Measurements from ENCODE around the gene SRCIN1.

SRCIN1 gene

DNA sequence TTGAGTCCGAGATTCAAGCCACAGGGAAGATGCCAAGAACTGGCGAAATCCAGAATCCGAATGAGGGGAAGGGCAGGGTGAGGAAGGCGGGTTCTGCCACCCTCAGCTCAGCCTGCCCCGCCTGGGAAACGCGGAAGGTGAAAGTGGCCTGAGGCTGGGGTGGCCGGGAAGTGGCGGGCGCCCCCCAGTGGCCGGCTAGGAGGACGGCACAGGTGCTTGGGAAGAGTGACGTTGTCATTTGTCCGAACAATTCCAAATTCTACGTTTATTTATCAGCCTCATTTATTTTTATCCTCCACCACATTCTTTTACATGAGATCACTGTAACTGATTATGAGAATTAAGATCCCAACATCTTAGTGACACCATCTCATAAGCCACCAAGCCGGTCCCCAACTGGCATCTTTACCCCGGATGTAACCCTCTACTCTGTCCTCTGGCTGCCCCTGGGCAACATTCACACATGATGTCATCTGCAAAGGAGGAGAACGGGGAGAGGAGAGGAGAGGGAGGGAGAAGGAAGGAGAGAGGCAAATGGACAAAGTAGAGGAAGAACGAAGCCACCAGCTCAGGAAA, 21.3 kb downstream of the SRCIN1 start:
- no peak for FAIRE-seq
- DNase-seq (ENCODE audit: extremely low spot score, insufficient read length, low read depth) = peak; percentile 66

DNA sequence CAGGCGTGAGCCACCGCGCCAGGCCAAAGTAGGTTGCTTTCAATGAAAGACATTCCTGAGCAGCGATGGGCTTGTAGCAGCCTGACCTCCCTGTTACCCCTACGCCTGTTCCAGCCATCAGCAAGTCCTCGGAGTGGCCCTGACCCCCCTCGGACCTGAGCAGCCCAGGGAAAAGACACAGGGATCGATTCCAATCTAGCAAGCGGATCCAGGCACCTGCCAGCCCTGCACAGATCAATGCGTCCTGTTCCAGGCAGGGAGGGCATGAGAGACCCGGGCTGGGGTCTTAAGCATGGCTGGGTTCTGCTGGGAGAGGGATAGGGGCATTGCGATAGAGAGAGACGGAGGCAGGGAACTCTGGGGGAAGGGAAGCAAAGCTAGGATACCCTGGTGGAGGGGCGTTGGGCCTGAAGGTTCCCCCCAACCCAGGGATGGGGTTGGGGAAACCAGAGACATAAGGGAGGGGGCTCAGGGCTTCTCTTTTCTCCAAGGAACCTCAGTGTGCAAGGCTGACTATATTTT, 21.9 kb downstream of the SRCIN1 start:
- DNase-seq (ENCODE audit: extremely low spot score, insufficient read length, low read depth) (no peak), FAIRE-seq (no peak)

DNA sequence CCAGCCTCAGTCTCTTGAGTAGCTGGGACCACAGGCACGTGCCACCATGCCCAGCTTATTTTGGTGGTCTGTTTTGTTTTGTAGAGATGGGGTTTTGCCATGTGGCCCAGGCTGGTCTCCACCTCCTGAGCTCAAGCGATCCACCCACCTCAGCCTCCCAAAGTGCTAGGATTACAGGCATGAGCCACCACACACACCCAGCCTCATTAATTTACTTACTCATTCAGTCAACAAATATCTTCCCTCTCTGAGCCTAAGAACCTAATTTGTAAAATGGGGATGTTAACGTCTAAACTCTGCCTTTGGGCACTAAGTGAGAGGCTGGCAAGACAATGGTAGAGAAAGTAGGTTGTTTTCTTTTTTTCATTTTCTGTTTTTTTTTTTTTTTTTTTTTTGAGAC, 22.6 kb downstream of the SRCIN1 start:
- FAIRE-seq = no peak

DNA sequence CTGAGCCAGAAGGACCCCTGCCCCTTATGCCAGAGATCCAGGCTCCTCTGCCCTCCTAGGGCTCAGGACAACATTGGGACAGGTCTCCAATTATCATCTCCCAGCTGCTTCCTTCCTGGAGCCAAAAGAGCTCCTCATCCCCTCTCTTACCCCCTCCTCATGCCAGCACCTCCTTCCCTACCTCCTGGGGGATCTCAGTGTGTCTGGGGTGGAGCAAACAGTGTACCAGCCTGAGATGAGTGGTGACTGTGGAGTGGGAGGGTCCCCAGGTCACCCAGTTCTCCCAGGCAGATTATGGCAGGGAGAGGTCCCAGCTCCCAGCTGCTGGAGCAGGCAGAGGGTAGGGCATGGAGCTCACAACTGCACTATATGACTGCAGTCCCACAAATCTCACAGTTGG, 23.7 kb downstream of the SRCIN1 start:
- FAIRE-seq = no peak

More for the DNA sequence above, 22.6 kb downstream of the SRCIN1 start:
- DNase-seq (ENCODE audit: extremely low spot score, insufficient read length, low read depth) = no peak

DNA sequence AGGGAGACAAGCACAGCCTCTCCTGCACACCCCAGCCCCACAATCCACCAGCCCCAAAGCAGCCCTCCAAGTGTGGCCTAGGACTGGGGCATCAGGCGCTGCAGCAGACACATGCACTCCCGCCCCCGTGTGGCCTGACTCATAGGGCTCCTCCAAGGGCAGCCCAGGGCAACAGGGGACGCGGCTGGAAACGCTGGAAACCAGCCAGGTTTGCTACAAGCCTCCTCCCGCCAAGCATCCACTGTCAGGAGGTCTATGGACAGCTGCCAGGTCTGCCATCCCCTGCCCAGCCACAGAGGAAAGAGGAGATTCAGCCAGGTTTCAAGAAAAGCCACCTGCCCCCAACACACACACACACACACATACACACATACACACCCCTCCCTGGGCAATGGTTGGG, 25.8 kb downstream of the SRCIN1 start:
- no peak for FAIRE-seq
- no peak for DNase-seq (ENCODE audit: extremely low spot score, insufficient read length, low read depth)

More for the DNA sequence above, 23.7 kb downstream of the SRCIN1 start:
- no peak for DNase-seq (ENCODE audit: extremely low spot score, insufficient read length, low read depth)

DNA sequence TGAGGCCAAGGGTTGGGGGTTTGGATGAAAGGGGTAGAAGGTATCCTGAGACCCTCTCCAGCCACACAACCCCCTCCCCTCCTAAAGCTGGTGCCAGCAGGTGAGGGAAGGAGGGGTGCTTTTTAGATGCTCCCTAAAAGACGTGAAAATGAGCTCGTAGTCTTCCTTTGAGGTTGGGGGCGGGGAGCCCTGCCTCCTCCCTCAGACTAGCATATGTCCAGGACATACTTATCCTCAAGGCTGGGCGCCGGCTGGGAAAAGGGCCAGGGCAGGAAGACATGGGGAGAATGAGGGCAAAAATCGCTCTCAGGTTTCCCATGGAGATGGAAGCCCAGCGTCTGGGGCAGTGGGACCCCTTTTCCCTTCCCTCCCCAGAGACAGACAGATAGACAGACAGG, 26.7 kb downstream of the SRCIN1 start:
- DNase-seq (ENCODE audit: extremely low spot score, insufficient read length, low read depth) (no peak), FAIRE-seq (no peak)

DNA sequence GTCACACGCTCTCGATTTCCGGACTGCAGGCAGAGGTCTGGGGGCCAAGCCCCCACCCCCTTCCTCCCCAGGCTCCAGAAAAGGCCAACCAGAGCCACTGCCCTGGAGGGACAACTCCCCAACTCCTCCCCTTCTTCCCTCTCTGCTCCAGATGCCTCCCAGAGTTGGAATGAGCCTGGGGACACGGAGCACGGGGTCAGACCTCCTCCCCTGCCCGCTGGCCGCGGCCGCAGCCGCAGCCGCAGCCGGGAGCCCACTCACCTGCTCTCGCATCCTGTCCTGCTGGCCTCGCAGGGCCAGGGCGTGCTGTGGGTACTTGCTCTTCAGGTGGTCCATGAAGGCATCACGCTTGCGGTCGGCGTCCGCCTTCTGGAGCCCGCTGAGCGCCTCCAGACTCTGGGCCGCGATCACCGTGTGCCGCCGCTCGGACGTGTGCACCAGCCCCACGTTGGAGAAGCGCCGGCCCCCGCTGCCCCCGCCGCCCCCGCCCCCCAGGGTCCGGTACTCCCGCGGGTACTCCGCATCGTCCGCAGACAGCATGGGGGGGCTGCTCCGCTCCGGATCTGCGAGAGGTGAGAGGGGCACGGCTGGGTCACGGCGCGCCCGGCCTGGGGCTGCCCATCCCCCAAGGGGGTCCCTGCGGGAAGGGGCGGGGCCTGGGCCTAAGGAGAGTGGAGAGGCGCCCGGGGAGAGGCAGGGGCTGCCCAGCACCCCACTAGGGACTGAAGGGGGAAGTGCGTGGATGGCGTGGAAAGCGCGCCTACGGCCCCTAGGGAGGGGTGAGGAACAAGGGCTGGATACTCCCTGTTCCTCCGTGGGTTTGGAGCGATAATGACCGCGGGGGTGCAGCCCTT, 27.3 kb downstream of the SRCIN1 start:
- DNase-seq (ENCODE audit: extremely low spot score, insufficient read length, low read depth) = no peak
- FAIRE-seq = no peak

DNA sequence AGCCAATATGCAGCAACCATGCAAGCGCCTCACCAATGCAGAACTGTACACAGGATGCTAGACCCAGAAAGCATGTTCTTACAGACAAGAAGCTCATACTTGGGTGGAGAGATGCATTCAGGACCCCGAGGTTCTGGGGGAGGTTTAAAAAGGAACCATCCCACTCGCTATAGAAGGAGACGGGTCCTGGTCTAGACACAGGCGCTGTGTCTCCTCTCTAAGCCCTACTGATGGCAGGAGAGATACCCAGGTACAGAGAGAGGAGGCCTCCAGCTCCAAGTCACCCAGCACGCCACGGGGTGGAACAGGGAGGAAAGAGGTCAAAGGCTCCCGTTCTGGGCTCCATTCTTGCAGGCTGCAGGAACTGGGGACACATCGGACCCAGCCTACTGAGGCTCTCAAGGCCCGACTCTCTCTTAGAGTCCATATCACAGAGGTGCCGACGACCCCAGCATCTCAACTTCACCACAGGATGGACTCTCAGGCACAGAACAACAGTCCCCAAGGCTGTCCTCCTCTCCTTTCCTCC, 28.0 kb downstream of the SRCIN1 start:
- FAIRE-seq = no peak

DNA sequence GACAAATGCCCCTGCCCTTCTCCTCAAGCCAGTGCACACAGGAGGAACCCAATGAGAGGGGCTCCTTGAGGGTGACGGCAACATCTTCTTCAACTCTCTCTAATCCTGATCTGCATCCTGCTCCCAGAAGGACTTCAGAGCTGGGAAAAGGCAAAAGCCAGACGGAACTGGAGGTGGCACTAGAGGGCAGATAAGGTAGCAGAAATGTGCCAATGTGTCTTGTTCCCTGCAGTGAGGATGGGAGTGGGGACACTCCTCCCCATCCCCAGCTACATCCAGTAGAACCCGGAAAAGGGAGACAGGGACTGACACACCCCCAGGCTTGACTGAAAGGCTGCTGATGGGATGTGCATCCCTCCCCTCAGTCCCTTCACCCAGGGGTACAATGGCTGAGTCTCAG, 28.5 kb downstream of the SRCIN1 start:
- DNase-seq (ENCODE audit: extremely low spot score, insufficient read length, low read depth) = no peak
- FAIRE-seq = no peak

More for the DNA sequence above, 28.0 kb downstream of the SRCIN1 start:
- no peak for DNase-seq (ENCODE audit: extremely low spot score, insufficient read length, low read depth)

DNA sequence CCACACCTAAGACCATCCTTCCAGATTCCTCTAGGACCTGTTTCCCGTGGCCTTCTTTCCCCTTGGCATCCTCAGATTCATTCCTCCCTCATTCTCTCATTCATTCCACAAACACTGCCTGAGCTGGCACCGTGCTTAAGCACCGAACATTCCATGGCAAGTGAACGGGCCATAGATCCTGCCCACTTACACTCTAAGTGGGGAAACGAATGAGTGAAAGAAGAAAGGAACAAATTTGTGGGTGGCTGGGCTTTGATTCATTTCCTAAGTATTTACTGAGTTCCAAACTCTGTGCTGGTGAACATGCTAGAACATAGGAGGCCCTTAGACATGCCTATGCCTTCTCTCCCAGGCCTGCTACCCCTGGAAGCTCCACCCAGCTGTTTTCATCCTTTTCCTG, 30.0 kb downstream of the SRCIN1 start:
- DNase-seq (ENCODE audit: extremely low spot score, insufficient read length, low read depth) (no peak), FAIRE-seq (no peak)

DNA sequence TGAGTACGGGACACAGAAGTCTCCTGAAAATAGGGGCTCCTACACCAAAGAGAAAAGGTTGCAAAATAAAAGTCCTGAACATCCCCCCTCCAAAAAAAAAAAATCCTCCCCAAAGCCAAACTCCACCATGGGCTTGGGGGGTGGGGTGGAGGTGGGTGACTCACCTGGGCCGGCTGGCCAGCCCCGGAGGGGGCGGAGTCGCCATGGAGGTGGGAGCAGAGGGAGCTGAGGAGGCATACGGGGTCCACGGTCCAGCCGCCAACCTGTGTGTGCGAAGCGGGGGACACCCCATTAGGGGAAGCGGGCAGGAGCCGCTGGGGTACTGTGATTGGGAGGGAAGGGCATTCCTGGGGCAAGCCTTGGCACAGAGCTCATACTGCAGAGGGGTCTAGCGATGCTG, 31.0 kb downstream of the SRCIN1 start:
- FAIRE-seq (no peak), DNase-seq (ENCODE audit: extremely low spot score, insufficient read length, low read depth) (no peak)

DNA sequence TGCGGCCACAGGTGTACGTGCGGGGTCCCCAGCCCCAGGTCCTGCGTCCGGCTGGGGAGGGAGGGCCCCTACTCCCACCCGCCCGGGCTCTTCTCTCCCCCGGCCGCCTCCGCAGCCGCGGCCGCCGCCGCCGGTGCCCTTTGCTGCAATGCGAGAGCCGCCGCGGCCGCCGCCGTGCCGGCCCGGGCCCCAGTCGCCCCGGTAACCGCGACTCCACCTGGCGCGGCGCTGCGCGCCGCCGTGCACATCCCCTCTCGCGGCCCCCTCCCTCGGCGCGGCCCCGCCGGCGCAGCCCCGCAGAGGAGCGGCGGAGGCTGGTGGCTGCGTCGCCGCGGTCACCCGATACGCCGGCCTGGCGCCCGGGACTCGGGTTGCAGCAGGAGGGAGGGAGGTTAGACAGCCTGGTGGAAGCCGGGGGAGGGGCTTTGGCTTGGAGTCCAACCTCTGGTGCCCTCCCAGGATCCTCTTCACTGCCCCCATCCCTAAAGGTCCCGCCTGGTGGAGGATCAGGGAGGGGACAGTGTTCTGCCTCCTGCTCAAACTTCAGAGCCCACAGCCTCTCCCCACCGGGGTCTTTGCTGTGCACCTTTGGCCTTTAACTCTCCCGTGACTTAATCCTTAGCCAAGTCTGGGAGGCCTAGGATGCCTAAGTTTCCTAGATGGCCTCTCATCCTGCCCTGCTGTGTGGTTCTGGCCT, 32.9 kb downstream of the SRCIN1 start:
- no peak for FAIRE-seq
- DNase-seq (ENCODE audit: extremely low spot score, insufficient read length, low read depth) = no peak

DNA sequence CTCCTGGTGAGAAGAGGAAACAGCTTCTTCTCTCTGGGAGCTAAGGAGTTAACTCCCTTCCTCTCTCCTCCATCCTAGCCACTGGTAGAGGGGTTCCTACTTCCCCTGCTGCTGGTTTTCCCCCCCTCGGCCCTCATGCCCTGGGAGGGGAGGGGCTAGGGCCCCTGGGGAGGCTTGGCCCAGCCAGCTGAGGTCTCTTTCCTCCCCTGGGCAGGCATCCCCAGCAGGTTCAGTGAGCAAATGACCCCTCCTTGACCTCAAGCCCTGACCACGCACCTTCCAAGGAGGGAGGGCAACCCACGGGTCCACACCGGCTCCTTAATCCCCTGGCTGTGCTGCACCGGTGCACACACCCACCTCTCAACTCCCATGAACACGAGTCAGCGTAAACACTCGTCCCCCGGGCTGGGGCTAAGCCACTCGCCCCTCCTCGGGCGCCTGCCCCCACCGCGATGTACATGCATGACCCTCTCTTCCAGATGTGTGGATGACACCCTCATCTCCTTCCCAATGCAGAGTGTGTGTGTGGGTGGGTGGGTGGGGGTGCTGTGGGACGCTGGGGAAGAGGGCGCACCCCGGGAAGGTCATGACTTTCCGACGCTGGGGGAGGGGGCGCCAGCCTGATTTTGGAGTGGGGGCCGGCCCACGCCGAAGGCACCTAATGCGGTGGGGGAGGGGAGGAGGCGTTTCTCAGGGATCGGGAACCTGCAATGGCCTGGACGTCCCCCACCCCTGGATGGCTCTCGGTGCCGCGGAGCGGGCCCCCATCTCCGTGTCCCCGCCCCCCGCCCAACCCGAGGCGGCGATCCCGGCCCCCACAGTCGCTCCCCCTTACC, 33.7 kb downstream of the SRCIN1 start:
- FAIRE-seq (no peak), DNase-seq (ENCODE audit: extremely low spot score, insufficient read length, low read depth) (no peak)

DNA sequence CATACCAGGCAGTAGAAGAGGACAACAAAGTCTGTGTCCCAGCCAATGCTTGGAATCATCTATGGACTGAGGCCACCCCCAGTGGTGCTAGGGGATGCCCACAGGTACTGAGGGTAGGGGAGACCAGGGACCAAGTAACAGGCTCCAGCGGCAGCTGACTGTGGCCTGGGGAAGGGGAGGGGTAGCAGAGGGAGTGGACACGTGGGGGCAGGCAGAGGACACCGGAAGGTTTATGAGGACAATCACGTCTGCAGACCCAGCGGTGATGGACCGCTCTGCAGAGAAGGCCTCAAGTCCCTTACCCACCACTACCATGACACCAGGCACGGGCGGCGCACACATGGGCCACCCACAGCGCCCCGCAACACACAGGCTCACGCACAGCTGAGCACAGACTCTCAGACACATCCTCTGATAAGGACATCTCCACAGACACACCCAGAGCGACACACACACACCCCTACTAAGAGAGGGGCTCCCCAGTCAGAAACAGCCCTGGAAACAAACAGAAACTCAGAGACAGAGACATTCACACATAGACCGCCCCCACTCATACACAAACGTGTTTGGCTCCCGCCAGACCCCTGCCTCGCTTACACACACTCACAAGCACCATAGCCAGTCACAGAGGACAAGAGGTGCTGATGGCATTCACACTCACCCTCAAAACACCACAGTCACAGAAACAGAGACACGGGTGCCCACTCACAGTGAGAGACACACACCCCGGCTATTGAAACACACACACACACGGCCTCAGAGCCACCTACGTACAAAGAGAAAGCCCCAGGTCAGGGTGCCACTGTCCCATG, 35.8 kb downstream of the SRCIN1 start:
- DNase-seq (ENCODE audit: extremely low spot score, insufficient read length, low read depth) (no peak), FAIRE-seq (no peak)

DNA sequence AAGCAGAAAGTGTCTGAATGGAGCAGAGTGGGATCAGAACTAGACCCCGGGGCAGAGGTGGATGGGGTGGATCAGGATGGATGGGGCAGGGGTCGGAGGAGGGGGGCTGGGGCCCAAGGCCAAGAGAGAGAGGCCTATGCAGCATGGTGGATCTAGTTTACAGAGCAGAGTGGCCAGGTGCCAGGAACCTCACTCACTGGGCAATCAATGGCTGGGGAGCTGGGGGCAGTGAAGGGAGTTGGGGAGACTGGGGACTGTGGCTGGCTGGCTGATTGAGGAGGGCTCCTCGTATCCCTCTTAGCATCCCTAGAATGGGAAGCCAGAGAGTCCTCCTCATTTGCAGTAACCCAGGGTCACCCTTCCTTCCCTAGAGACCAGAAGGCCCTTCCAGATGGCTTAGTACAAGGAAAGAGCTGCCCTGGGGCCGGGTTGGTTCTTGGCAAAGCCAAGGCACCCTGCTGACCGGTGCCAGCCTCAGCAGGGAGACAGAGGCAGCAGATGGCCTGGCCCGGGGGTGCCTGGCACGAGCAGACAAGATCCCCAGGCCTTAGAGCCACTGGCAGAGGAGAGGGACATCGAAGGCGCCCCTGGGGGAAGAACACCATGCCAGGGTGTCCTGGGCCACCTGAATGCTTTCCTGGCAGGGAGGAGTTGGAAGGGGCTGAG, 36.8 kb downstream of the SRCIN1 start:
- FAIRE-seq = no peak
- no peak for DNase-seq (ENCODE audit: extremely low spot score, insufficient read length, low read depth)

DNA sequence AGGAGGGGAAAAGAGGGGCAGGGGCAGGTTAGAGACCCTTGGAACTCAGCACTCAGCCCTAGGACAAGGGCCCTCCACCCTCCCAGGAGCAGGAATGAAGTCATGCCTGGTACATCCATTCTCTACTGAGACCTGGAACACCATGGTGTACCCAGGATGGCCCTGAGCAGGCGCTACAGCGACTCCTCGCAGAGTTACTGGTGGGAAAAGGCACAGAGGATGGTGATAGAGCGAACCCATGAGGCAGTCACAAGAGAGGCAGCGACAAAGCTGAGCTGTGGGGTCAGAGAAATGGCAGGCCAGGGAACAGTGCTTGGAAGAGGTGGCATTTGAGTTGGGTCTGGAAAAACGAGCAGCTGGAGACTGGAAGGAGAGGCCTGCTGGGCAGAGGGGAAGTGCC, 37.5 kb downstream of the SRCIN1 start:
- no peak for FAIRE-seq
- no peak for DNase-seq (ENCODE audit: extremely low spot score, insufficient read length, low read depth)

DNA sequence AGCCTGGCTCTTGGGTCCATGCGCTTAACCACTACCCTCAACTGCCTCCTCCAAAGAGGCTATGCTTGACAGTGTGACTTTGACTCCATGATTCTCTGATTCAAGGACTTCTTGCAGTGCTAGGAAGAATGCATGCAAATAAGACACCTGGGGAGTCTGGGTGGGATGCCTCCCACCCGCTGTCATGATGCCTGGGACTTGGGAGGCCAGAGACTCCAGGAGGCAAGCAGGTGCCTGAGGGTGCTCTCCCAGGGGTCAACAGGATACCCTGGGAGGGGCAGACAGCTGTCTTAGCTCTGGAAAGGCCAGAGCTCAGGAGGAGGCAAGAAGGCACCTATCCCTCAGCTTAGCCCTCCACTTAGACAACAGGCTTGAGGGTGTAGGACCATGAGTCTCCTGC, 38.4 kb downstream of the SRCIN1 start:
- DNase-seq (ENCODE audit: extremely low spot score, insufficient read length, low read depth) = no peak
- no peak for FAIRE-seq

DNA sequence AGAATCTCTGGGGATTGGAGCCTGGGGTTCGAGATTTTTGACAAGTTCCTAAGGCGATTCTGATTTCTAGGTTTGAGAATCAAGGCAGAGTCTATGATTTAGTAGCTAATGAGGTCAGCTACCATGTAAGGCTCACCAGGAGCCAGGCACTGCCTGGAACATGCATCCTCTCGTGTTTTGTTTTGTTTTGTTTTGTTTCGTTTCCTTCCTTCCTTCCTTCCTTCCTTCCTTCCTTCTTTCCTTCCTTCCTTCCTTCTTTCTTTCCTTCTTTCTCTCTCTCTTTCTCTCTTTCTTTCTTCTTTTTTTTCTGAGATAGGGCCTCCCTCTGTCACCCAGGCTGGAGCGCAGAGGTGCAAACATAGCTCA, 39.1 kb downstream of the SRCIN1 start:
- FAIRE-seq = no peak
- DNase-seq (ENCODE audit: extremely low spot score, insufficient read length, low read depth) = no peak

All from GM18507 (cell line).